AG04449 (cell line): ENCODE data around the gene ZBTB40.

Experiments used
- CTCF ChIA-PET: fragments of 350-600 bp; formaldehyde crosslinking; extraction: SDS; loops from one replicate; lab custom pipeline; 2021; ENCODE audit warnings: antibody characterized with exemption; lab: Yijun Ruan, JAX
- POLR2A ChIA-PET: fragments of 400-600, 350-600 bp; formaldehyde crosslinking; extraction: SDS; loops from one replicate; lab custom pipeline; 2020; ENCODE audit warnings: antibody characterized with exemption, inconsistent platforms; lab: Yijun Ruan, JAX
- DNase-seq: peaks from one replicate; pipeline ENCODE4 v3.0.0-alpha.2; 2010; ENCODE audit warnings: low read depth, low spot score
- H3K4me3 ChIP-seq: 2 replicates; pipeline ENCODE4 v1.5.1; 2011; ENCODE audit warnings: low read depth, mild to moderate bottlenecking, control low read depth, low read length
- CTCF ChIP-seq: IDR thresholded peaks from one replicate; pipeline ENCODE4 v1.5.1; 2011; ENCODE audit warnings: mild to moderate bottlenecking, moderate library complexity, low read length, control low read depth, inconsistent platforms; ENCODE audit not compliant: insufficient read depth; ENCODE audit errors: missing control alignments

Gene ZBTB40

GRCh38 chr1:22408230-22408629 lies 43.4 kb upstream of the ZBTB40 start:
- DNase-seq = no peak
- no peak overlapping the region for H3K4me3 ChIP-seq
- ChIA-PET POLR2A (no interaction called here), CTCF (interaction anchor here (1.1 to 3.5 kb wide), 4 partner anchors 9 to 236 kb away, joined by 3 to 24 read pairs (median 8); no protein-coding TSS in a partner anchor)
- no peak for TF ChIP-seq CTCF

GRCh38 chr1:22410401-22410800 lies 41.2 kb upstream of the ZBTB40 start:
- DNase-seq = no peak
- H3K4me3 ChIP-seq = no peak overlapping the region
- CTCF ChIA-PET = interaction anchor here (1.0 to 3.4 kb wide), 2 partner anchors 9 to 305 kb away, joined by 4 to 12 read pairs; no protein-coding TSS in a partner anchor
- POLR2A ChIA-PET = no interaction called here
- no peak for TF ChIP-seq CTCF

DNA sequence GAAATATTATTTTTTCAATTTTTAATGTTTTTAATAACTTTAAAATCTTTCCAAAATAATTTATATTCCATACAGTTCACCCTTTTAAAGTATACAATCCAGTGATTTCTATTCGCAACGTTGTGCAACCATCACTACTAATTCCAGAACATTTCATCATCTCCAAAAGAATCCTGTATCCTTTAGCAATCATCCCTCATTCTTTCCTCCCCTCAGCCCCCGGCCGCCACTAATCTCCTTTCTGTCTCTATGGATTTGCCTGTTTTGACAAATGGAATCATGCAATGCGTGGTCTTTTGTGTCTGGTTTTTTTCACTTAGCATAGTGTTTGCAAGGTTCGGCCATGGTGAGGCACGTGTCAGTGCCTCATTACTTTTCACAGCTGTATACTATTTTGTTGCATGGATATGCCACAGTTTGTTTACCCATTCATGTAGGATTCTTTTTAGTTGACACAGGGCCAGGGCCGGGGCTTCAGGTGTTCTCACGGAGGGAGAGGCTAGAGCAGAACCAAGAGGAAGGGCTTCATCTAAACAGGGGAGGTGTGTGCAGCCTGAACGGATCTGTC lies 40.6 kb upstream of the ZBTB40 start:
- DNase-seq = no peak
- H3K4me3 ChIP-seq = no peak overlapping the region
- CTCF ChIA-PET = interaction anchor here (1.5 to 3.4 kb wide), 2 partner anchors 9 to 230 kb away, joined by 3 to 12 read pairs; no protein-coding TSS in a partner anchor
- POLR2A ChIA-PET = no interaction called here
- no peak for TF ChIP-seq CTCF

- H3K4me3 ChIP-seq = no peak overlapping the region
- CTCF ChIA-PET = interaction anchor here (1.3 to 1.5 kb wide), 2 partner anchors 9 to 230 kb away, joined by 3 to 4 read pairs; no protein-coding TSS in a partner anchor
- POLR2A ChIA-PET = no interaction called here
- DNase-seq = no peak
- no peak for TF ChIP-seq CTCF
Observed at GRCh38 chr1:22411589-22411988, 40.1 kb upstream of the ZBTB40 start.

DNA sequence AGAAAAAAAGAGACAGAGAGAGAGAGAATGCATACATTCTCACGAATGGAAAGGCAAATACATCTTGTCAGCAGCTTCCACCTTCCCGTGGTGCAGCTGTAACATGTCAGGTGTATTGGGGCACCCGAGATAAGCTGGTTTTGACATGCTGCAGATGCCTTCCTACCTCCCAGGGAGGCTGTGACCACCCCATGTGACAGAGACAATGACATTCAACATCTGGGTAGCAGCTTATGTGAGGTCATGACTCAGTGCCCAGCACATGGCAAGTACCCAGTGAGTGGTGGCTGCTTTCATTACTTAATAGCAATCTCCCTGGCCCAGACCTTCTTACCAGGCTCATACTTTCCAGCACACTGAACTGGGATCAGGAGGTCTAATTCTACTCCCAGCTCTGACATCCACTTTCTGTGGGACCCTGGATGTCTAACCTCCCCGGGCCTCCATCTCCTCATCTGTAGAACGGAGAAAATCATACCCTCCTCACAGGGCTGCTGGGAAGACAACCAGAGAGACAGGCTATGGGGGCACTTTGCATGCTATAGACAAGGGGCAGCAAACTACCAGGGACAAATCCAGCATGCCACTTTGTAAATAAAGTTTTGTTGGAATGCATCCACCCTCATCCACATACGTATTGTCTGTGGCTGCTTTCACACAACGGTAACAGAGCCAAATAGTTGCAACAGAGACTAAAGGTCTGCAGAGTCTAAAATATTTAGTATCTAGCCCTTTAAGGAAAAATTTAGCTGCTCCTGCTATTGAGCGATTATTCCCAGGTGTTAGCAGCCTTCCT lies 38.5 kb upstream of the ZBTB40 start:
- H3K4me3 ChIP-seq = no peak overlapping the region
- POLR2A ChIA-PET = no interaction called here
- DNase-seq = no peak
- CTCF ChIA-PET = interaction anchor here (0.8 to 5.4 kb wide), 5 partner anchors 7 to 450 kb away, joined by 3 to 75 read pairs (median 4); partner anchors contain the start of gene C1QC
- TF ChIP-seq CTCF = no peak

DNA sequence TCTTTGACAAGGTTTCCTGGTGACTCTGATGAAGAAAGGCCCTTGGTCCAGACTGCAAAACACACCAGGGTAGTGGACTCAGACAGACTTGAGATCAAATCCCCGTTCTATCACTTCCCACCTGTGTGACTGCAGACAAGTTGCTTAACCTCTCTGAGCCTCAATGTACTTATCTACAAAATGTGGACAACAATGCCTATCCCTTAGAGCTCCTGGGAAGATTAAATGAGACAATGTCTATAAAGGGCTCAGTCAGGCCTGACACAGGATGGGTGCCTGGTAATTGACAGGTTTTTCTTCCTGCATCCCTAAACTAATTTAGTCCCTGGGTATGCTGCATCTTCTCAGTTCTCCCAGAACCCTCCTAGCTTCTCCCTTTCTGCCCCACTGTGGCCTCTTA lies 37.9 kb upstream of the ZBTB40 start:
- no peak for TF ChIP-seq CTCF
- no peak for DNase-seq
- CTCF ChIA-PET = interaction anchor here (4.8 to 5.4 kb wide), 2 partner anchors 228 to 308 kb away, joined by 52 to 75 read pairs; partner anchors contain the start of gene C1QC

More for the DNA sequence above, 37.9 kb upstream of the ZBTB40 start:
- H3K4me3 ChIP-seq = no peak overlapping the region
- POLR2A ChIA-PET = no interaction called here
